Astrocyte of the hippocampus (primary cell): ENCODE data around the gene GAMT.
A peak's percentile ranks its signal among the peaks of the same experiment; 100 is the strongest.

ENCODE experiments used
- DNase-seq: peaks from one replicate; pipeline ENCODE4 v3.0.0; 2011; ENCODE audit warnings: low read depth, low spot score

Gene GAMT

DNA sequence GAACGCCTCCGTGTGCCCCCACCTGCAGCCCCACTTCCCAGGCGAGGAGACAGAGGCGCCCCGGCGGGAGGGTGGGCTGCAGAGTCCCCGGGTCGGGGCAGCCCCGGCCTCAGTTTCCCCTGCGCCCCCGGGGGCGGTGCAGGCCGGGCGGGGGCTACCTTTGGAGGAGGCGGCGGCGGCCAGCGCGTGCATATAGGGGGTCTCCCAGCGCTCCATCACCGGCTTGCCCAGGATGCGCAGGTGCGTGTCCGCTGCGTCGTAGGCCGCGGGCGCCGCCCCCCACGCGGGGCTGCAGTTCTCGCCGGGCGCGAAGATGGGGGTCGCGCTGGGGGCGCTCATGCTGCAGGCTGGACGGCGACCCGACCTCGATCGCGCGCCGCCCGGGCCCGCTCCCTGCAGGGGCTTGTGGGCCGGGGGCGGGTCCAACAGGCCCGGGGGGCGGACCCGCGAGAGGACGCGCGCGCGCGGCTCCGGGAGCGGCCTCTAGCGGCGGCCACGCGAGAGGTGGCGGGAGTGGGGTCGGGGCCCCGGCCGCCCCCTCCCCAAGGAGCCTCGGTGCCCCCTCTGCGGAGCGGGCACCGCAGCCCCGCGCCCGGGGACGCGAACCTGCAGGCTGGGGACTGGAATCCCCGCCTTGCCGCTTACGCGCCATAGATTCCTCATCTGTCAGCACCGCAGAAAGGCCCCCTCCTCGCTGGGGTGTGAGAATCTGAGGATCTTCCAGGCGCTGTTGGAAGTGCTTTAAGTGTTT, at the start of gene GAMT:
Gene GAMT, minus strand, starts transcription at position 405 of the 751 bp plus-strand sequence. Its CDS starts 66 bp downstream, at position 339.
- peak; percentile 77 for DNase-seq

DNA sequence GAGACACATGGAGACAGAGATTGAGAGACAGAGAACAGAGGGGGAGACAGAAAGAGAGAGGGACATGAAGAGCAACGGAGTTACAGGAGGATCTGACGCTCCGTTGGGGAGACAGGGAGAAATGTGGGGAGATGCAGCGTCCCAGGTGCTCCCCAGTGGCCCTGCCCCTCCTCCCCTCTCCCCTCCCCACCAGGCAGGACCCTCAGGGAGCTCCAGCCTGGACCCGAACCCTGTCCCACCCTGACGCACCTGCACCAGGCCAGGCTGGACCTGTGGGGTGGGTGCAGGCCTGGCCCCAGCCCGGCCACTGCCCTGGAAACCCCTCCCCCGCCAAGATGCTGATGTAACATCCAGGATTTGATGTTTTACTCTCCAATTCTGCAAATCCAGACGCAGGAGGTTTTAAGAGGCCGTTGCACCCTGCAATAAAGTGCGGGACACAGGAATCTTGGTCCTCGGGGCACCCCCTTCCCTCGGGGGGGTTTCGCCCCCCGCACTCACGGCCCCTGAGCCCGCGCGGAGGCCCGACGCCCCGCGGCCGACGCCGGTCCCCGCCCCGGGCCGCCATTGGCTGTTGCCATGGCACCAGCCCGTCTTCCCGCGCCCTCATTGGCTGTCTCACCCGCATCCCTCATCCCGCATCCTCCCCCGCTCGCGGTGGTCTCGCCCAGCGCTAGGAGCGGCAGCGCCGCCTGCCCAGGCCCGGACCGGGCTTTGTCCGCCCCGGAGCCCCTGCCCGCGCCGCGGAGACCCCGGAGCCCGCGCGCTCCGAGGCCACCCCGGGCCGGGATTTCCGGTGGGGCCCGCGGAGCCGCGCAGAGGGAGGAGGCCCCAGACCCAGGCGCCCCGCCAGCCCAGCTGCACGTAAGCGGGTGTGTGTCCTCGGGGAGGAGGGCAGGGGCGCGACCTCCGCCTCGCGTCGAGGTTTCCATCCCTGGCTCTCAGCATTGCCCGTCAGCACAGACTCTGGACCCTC, 48.4 kb upstream of the GAMT start, which contains the start of gene APC2:
Gene APC2, plus strand, starts transcription at position 655 of the 976 bp plus-strand sequence. CDS start 2,881 bp downstream, outside the sequence.
- DNase-seq, result peak; percentile 89

DNA sequence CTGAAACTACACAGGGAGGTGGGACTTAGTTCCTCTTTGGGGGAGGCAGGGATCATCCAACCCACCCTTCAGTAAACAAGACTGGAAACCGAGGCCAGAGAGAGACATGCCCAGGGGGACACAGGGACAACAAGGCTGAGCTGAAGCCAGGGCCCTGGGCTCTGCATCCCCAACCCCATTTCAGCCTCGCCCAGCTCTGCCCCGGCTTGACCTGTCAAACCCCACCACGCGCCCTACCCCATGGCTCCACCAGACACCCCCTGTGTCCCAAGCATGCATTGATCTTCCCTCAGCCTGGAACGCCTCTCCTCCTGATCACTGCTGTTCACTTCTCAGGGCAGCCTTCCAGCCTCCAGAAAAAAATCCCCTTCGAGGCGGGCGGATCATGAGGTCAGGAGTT, 46.6 kb upstream of the GAMT start:
- DNase-seq, result no peak

GRCh38 chr19:1447504-1447903, 46.2 kb upstream of the GAMT start:
- no peak for DNase-seq

DNA sequence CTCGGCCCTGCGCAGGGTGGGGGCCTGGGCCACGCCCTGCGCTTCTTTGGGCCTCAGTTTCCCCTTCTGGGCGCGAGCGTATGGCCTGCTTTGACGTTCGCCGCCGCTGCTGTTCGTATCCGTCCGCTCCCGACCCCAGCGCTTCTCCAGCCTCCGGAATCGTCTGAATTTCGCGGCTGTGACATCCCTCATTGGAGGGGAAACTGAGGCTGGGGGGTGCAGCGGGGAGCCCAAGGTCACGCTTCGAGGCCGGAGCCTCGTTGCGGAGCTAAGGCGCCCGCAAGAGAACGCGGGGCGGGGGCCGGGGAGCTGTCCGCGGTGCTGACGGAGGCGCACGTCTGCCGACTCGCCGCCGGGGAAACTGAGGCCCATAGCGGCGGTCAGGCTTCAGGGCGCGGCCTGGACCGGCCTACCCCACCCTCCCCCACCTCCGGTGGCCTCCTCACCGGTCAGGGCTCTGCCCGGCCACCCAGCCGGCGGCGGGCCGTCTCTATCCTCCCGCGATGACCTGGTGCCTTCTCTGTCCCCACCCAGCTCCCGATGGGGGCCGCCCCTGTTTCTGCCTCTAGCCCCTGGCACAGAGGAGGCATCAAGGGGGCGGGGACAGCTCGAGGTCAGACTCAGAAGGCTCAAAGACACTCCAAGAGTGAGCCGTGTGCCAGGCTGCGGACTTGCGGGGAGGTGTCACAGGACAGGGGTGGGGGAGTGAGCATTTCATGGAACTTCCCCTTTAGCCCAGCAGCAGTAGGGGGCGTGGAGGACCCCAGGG, 45.6 kb upstream of the GAMT start:
- peak; percentile 50 for DNase-seq

GRCh38 chr19:1445932-1446712, 44.8 kb upstream of the GAMT start:
- DNase-seq, result peak; percentile 86

GRCh38 chr19:1445185-1445931, 44.0 kb upstream of the GAMT start:
- DNase-seq, result peak; percentile 88

- no peak for DNase-seq
Measured at GRCh38 chr19:1441677-1442438, 40.5 kb upstream of the GAMT start.

DNA sequence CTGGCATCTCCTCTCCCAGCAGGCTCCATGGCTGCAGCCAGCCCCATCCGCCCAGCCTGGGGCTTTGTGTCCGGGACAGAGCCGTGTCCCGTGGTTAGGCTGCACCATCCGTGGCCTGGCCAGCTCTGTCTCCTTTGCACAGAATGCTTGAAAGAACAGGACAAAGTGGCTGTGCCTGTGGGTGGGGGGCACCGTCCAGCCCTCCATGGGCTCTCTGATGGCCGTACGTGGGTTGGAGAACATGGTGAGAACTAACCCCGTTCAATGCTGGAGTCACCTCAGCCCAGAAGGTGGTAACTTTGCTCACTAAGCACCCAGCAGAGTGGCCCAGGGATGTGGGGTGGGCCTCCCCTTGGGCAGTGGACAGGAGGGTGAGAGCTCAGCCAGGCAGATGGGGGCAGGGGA, 39.7 kb upstream of the GAMT start:
- DNase-seq, result no peak

DNA sequence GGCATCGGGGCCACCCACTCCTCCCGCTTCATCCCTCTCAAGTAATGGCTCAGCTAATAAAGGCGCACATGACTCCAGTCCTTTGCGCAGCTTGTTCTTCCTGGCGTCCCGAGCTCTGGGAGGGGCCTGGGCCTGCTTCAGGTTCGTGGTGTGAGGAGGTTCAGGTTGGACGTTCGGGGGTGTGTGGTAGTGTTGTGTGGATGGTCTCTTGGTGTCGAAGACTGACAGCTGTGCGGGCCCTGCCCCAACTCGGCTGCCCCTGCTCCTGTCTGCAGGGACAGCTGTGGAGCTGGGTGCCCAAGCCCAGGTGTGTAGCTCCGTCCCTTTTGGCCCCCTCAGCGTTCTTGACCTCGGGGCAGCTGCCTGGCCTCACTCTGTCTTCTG, 39.1 kb upstream of the GAMT start:
- no peak for DNase-seq

GRCh38 chr19:1439525-1440417, 38.4 kb upstream of the GAMT start:
- peak; percentile 32 for DNase-seq

DNA sequence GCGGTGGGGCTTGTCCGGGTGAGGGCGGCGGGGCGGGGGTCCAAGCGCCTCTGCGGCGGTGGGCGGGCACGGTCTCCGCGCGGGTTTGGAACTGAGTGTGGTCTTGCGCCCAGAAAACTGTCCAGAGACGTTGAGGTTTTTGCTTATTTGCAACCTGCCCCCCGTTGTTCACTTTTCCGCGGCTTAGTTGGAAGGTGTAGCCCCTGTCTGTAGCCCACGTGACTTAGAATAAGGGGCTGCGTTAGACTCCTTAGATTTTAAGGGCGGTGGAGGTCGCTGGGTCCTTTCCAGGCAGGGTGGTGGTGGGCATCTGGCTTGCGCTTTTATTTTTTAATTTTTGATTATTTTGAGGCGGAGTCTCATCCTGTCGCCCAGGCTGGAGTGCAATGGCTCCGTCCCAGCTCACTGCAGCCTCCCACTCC, 37.6 kb upstream of the GAMT start:
- DNase-seq, result no peak

DNA sequence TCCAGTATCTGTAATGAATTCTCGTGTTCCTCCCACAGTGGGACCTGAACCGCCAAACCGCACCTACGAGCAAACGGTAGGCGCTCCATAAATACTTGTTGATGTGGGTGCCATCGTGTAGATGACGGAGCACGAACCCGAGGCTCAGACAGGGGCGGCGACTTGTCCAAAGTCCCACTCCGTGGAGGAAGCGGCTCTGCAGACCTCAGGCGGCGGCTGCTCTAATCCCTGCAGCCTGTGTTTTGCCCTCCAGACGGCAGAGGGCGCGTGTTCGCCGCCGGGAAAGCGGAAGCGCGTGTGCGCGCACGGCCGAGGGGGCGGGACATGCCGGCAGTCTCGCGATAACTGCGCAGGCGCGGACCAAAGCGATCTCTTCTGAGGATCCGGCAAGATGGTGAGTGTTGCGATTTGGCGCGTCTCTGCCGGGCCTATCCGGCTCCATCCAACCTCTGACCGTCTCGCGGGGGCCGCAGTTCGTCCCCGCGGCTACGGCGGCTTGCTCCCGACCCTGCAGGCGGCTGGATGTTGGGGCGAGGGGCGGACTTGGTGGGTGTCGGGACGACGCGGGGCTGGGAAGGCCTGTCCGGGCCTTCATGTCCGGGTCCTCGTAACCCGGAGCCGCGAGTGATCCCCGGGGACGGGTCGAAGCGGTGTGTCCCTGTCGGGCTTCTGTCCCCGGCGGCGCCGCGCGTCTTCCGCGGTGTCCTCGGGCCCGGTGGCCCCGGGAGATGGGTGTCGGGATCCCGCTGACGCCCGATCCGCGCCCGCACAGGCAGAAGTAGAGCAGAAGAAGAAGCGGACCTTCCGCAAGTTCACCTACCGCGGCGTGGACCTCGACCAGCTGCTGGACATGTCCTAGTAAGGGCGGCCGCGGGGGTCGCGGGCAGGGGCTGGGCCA, 36.9 kb upstream of the GAMT start, which contains the start of gene RPS15:
Gene RPS15, plus strand, starts transcription at position 362 of the 898 bp plus-strand sequence. Its CDS starts 30 bp downstream, at position 392.
- DNase-seq, result peak; percentile 98

GRCh38 chr19:1437609-1438008, 36.3 kb upstream of the GAMT start:
- no peak for DNase-seq

GRCh38 chr19:1435378-1435989, 34.1 kb upstream of the GAMT start:
- no peak for DNase-seq

DNA sequence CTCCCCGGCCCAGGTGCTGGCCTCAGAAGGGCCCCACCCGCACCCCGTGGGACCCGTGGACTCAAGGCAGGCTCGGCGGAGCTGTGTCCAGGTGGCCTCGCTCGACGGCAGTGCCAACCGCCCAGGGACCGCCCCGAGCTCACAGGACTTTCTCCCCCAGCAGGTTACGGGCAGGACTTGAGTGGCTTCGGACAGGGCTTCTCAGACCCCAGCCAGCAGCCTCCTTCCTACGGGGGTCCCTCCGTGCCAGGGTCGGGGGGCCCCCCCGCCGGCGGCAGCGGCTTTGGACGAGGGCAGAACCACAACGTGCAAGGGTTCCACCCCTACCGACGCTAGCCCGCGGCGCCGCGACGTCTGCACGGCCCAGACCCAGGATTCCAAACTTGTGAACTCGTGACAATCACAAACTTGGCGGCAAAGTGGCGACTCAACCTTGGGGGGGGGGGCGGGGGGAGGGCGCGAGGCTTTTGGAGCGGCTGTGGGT, 33.3 kb upstream of the GAMT start:
- DNase-seq, result no peak

GRCh38 chr19:1434040-1434366, 32.7 kb upstream of the GAMT start:
- no peak for DNase-seq
